GM23338 (cell line): ENCODE results near the gene C2CD3. TPM values are rescaled to one million over a fixed set of nuclear protein-coding genes. Genes with fewer than 3 reads are reported as not detected.

Source experiments
- ATAC-seq: fragments of 200-7000 bp; cut with Tn5 transposase; 3 replicates; pipeline ENCODE4 v1.9.1; 2020
- DNase-seq: peaks from one replicate; pipeline ENCODE4 v3.0.0-alpha.2; 2015; ENCODE audit warnings: low spot score
- H2AFZ ChIP-seq: fragments of 200-600 bp; sonication (generic); 2 replicates; pipeline ENCODE4 v1.8.0; 2016; ENCODE audit warnings: antibody characterized with exemption, mild to moderate bottlenecking, moderate library complexity
- H3F3A ChIP-seq: fragments of 200-600 bp; sonication (generic); replicated peaks from 2 replicates; pipeline ENCODE4 v1.8.0; 2017; ENCODE audit warnings: antibody characterized with exemption, mixed run types, low read depth
- H3K27ac ChIP-seq: fragments of 200-600 bp; sonication (generic); 2 replicates; pipeline ENCODE4 v1.6.1; 2016; ENCODE audit warnings: low read depth
- H3K27me3 ChIP-seq: fragments of 200-600 bp; sonication (generic); 2 replicates; pipeline ENCODE4 v1.8.0; 2016; ENCODE audit warnings: mild to moderate bottlenecking, mixed run types, moderate library complexity; ENCODE audit not compliant: insufficient read depth
- H3K36me3 ChIP-seq: fragments of 200-600 bp; sonication (generic); 2 replicates; pipeline ENCODE4 v1.8.0; 2016; ENCODE audit warnings: mild to moderate bottlenecking; ENCODE audit not compliant: insufficient read depth
- H3K4me1 ChIP-seq: fragments of 200-600 bp; sonication (generic); 2 replicates; pipeline ENCODE4 v1.8.0; 2016; ENCODE audit warnings: mild to moderate bottlenecking, moderate library complexity; ENCODE audit not compliant: insufficient read depth
- H3K4me2 ChIP-seq: fragments of 200-600 bp; sonication (generic); 2 replicates; pipeline ENCODE4 v1.7.1; 2017; ENCODE audit warnings: mixed run types
- H3K4me3 ChIP-seq: fragments of 200-600 bp; sonication (generic); 2 replicates; pipeline ENCODE4 v1.6.1; 2016; ENCODE audit warnings: mixed run types
- H3K79me2 ChIP-seq: fragments of 200-600 bp; sonication (generic); replicated peaks from 2 replicates; pipeline ENCODE4 v1.8.0; 2017; ENCODE audit warnings: mild to moderate bottlenecking; ENCODE audit not compliant: insufficient read depth
- H3K9me2 ChIP-seq: fragments of 200-600 bp; sonication (generic); 2 replicates; pipeline ENCODE4 v1.8.0; 2017; ENCODE audit not compliant: insufficient read depth
- H4K20me1 ChIP-seq: fragments of 200-600 bp; sonication (generic); replicated peaks from 2 replicates; pipeline ENCODE4 v1.8.0; 2017; ENCODE audit warnings: mild to moderate bottlenecking; ENCODE audit not compliant: insufficient read depth
- H3K27ac Mint-ChIP-seq: 2 replicates; pipeline ENCODE4 v1.8.0; 2020; ENCODE audit warnings: inconsistent platforms, mild to moderate bottlenecking, moderate library complexity, mixed read lengths
- H3K27me3 Mint-ChIP-seq: 3 replicates; pipeline ENCODE4 v1.8.0; 2022; ENCODE audit warnings: low read depth, mild to moderate bottlenecking, moderate library complexity, mixed read lengths, inconsistent platforms; ENCODE audit not compliant: insufficient read depth, poor library complexity
- H3K36me3 Mint-ChIP-seq: 3 replicates; pipeline ENCODE4 v1.8.0; 2021; ENCODE audit warnings: low read depth, mild to moderate bottlenecking, inconsistent platforms, moderate library complexity, mixed read lengths
- H3K4me1 Mint-ChIP-seq: 3 replicates; pipeline ENCODE4 v1.8.0; 2020; ENCODE audit warnings: mild to moderate bottlenecking, inconsistent platforms, mixed read lengths
- H3K4me3 Mint-ChIP-seq: 3 replicates; pipeline ENCODE4 v1.8.0; 2021; ENCODE audit warnings: moderate library complexity, mild to moderate bottlenecking, inconsistent platforms, mixed read lengths
- H3K9me3 Mint-ChIP-seq: 3 replicates; pipeline ENCODE4 v1.8.0; 2020; ENCODE audit warnings: moderate library complexity, mild to moderate bottlenecking, inconsistent platforms, mixed read lengths
- JUNB ChIP-seq: IDR thresholded peaks from one replicate; pipeline ENCODE4 v1.6.1; 2016; ENCODE audit warnings: antibody characterized with exemption; ENCODE audit not compliant: unreplicated experiment
- ZNF331 ChIP-seq: fragments of 250-450 bp; sonication (Bioruptor Pico); IDR thresholded peaks from 2 replicates; pipeline ENCODE4 v1.5.0; 2020; ENCODE audit warnings: low read depth, mild to moderate bottlenecking, moderate library complexity
- polyA plus RNA-seq: library from polyadenylated mRNA; unstranded; fragments of >200 nt; fragmentation: Nextera tagmentation; extraction: Ambion mirVana; gene quantifications from 2 replicates; pipeline ENCODE4 v1.2.1, GENCODE V29; 2016
- total RNA-seq: library from RNA; depleted of rRNA; stranded (reverse); fragments of >200 nt; shearing (Covaris generic); gene quantifications from 2 replicates; pipeline ENCODE4 v1.2.3, GENCODE V29; 2014
- TF ChIP-seq, protein P1 (sequence below): fragments of 250-450 bp; sonication (Bioruptor Pico); IDR thresholded peaks from 2 replicates; pipeline ENCODE4 v1.5.0; 2020; ENCODE audit warnings: mild to moderate bottlenecking, moderate library complexity
- TF ChIP-seq, protein P2 (sequence below), 2 experiments: fragments of 200-600 bp in 1 of 2; sonication (generic) in 1 of 2; conservative IDR thresholded peaks; 2 replicates each; pipeline versions ENCODE4 v1.5.1 to v1.6.1; 2016 to 2017; ENCODE audit warnings: antibody characterized with exemption in 2 of 2, low read depth in 2 of 2, mild to moderate bottlenecking in 2 of 2, moderate library complexity in 1 of 2

C2CD3 gene
- total and polyA plus RNA-seq, 2 experiments from 2014 or later, result 15.5 to 29.5 TPM

DNA sequence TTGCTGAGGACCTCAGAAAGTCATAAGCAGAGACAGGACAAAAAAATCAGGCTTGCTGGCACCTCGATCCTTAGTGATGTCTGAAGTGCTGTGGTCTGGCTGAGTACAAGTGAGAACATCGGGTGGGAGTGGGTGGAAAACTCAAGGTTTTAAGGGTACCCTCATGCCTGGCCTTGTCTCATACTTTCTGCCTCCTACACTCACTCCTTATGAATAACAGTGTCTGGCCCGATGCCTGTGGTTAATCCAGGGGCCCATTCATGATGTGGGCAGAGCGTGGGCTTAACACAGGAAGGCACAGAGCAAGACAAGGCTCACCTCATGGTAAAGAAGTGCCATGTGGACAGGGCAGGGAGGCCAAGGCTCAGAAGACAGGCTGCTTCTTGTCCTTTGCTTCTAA is 150.9 kb downstream of the C2CD3 start (continued):
- TF ChIP-seq, protein P1, sequence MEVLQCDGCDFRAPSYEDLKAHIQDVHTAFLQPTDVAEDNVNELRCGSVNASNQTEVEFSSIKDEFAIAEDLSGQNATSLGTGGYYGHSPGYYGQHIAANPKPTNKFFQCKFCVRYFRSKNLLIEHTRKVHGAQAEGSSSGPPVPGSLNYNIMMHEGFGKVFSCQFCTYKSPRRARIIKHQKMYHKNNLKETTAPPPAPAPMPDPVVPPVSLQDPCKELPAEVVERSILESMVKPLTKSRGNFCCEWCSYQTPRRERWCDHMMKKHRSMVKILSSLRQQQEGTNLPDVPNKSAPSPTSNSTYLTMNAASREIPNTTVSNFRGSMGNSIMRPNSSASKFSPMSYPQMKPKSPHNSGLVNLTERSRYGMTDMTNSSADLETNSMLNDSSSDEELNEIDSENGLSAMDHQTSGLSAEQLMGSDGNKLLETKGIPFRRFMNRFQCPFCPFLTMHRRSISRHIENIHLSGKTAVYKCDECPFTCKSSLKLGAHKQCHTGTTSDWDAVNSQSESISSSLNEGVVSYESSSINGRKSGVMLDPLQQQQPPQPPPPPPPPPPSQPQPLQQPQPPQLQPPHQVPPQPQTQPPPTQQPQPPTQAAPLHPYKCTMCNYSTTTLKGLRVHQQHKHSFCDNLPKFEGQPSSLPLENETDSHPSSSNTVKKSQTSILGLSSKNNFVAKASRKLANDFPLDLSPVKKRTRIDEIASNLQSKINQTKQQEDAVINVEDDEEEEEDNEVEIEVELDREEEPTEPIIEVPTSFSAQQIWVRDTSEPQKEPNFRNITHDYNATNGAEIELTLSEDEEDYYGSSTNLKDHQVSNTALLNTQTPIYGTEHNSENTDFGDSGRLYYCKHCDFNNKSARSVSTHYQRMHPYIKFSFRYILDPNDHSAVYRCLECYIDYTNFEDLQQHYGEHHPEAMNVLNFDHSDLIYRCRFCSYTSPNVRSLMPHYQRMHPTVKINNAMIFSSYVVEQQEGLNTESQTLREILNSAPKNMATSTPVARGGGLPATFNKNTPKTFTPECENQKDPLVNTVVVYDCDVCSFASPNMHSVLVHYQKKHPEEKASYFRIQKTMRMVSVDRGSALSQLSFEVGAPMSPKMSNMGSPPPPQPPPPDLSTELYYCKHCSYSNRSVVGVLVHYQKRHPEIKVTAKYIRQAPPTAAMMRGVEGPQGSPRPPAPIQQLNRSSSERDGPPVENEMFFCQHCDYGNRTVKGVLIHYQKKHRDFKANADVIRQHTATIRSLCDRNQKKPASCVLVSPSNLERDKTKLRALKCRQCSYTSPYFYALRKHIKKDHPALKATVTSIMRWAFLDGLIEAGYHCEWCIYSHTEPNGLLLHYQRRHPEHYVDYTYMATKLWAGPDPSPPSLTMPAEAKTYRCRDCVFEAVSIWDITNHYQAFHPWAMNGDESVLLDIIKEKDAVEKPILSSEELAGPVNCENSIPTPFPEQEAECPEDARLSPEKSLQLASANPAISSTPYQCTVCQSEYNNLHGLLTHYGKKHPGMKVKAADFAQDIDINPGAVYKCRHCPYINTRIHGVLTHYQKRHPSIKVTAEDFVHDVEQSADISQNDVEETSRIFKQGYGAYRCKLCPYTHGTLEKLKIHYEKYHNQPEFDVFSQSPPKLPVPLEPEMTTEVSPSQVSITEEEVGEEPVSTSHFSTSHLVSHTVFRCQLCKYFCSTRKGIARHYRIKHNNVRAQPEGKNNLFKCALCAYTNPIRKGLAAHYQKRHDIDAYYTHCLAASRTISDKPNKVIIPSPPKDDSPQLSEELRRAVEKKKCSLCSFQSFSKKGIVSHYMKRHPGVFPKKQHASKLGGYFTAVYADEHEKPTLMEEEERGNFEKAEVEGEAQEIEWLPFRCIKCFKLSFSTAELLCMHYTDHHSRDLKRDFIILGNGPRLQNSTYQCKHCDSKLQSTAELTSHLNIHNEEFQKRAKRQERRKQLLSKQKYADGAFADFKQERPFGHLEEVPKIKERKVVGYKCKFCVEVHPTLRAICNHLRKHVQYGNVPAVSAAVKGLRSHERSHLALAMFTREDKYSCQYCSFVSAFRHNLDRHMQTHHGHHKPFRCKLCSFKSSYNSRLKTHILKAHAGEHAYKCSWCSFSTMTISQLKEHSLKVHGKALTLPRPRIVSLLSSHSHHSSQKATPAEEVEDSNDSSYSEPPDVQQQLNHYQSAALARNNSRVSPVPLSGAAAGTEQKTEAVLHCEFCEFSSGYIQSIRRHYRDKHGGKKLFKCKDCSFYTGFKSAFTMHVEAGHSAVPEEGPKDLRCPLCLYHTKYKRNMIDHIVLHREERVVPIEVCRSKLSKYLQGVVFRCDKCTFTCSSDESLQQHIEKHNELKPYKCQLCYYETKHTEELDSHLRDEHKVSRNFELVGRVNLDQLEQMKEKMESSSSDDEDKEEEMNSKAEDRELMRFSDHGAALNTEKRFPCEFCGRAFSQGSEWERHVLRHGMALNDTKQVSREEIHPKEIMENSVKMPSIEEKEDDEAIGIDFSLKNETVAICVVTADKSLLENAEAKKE (CRISPR knock-in tag), result no peak
- no peak for TF ChIP-seq JUNB
- TF ChIP-seq, protein P2, sequence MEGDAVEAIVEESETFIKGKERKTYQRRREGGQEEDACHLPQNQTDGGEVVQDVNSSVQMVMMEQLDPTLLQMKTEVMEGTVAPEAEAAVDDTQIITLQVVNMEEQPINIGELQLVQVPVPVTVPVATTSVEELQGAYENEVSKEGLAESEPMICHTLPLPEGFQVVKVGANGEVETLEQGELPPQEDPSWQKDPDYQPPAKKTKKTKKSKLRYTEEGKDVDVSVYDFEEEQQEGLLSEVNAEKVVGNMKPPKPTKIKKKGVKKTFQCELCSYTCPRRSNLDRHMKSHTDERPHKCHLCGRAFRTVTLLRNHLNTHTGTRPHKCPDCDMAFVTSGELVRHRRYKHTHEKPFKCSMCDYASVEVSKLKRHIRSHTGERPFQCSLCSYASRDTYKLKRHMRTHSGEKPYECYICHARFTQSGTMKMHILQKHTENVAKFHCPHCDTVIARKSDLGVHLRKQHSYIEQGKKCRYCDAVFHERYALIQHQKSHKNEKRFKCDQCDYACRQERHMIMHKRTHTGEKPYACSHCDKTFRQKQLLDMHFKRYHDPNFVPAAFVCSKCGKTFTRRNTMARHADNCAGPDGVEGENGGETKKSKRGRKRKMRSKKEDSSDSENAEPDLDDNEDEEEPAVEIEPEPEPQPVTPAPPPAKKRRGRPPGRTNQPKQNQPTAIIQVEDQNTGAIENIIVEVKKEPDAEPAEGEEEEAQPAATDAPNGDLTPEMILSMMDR (conservative IDR thresholded peaks at IDR 0.05; ENCODE audit: low read depth in 2 of 2), result no peak

DNA sequence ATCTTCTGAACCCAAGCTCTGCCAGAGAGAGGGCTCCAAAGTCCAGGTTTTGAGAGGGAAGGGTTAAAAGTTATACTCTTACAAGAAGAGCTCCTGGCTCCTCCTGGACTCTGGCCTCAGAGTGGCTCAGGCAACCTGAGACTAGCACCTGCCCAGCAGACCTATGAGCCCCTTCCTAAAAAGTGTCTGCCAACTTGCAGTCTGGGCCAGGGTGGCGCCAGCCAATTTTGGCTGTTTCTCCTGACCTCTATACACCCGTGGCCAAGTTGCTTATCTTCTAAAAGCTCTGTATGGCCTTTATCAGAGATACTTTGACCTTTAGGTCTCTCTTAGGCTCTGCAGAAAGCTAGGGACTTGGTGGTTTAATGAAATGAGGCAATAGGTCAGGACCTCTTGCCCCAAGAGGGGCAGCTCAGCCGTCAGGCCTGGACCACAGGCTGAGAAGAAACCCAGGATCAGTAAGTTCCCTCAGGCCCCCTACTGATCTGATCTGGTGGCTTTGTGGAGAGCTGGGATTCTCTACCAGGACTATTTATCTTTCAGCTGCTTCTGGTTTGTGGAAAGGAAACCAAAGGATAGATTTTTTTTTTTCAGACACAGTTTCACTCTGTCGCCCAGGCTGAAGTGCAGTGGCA is 151.6 kb downstream of the C2CD3 start:
- Histone ChIP-seq H4K20me1 (no peaks in the 10 kb centered on the region), H2AFZ (no peak overlapping the region), H3K9me2 (no peaks in the 10 kb centered on the region; the same call in 1 of the 2 replicates), H3K79me2 (no peaks in the 10 kb centered on the region), H3K27ac (no peak overlapping the region), H3F3A (no peaks in the 10 kb centered on the region), H3K4me2 (no peak overlapping the region), H3K27me3 (no peaks in the 10 kb centered on the region), H3K4me3 (no peak overlapping the region), H3K36me3 (no peaks in the 10 kb centered on the region), H3K4me1 (no peaks in the 10 kb centered on the region)
- no peak for DNase-seq
- H3K9me3 Mint-ChIP-seq, result no peaks in the 10 kb centered on the region
- peaks cover 13% of the 10 kb centered on the region for H3K36me3 Mint-ChIP-seq
- TF ChIP-seq, protein P2 (conservative IDR thresholded peaks at IDR 0.05; ENCODE audit: low read depth in 2 of 2), result no peak
- TF ChIP-seq ZNF331, result no peak
- peaks cover 7% of the 10 kb centered on the region for H3K4me1 Mint-ChIP-seq
- ATAC-seq, result no peak
- H3K27ac Mint-ChIP-seq, result no peak overlapping the region
- peaks cover 3% of the 10 kb centered on the region for H3K27me3 Mint-ChIP-seq
- no peak overlapping the region for H3K4me3 Mint-ChIP-seq
